Measurements from ENCODE around the gene MLH1. TPM values are rescaled to one million over a fixed set of nuclear protein-coding genes. Genes with fewer than 3 reads are reported as not detected.

The MLH1 gene
- total RNA-seq, 3 donors from 2014 or later (not counting 1 experiment from before 2014, with no cell fraction given) = 26.9 to 42.6 (median 27.3) TPM

- Mint-ChIP-seq H3K4me3 (no peak overlapping the region), H3K4me1 (peaks cover 0 to 11% of the 10 kb centered on the region in 2 donors), H3K9me3 (no peaks in the 10 kb centered on the region), H3K36me3 (peaks cover 33% of the 10 kb centered on the region), H3K27ac (no peak overlapping the region), H3K27me3 (ENCODE audit: low read depth in 2 of 2) (no peaks in the 10 kb centered on the region)
- no peaks in the 10 kb centered on the region for H3K9me3 ChIP-seq (ENCODE audit: control insufficient read depth, insufficient read depth, low read length)
- H3K36me3 ChIP-seq (ENCODE audit: control insufficient read depth, insufficient read depth, low read length) = peaks cover 58% of the 10 kb centered on the region
- H3K27me3 ChIP-seq (ENCODE audit: control insufficient read depth, insufficient read depth, low read length) = no peaks in the 10 kb centered on the region
- intact Hi-C loops (cut with micrococcal nuclease) = no loop called here
- DNase-seq (no peak), ATAC-seq (no peak)
- WGBS (ENCODE audit: insufficient coverage) = 100% methylated on average over 1 of the region's 3 CpGs
- TF ChIP-seq, protein P1, sequence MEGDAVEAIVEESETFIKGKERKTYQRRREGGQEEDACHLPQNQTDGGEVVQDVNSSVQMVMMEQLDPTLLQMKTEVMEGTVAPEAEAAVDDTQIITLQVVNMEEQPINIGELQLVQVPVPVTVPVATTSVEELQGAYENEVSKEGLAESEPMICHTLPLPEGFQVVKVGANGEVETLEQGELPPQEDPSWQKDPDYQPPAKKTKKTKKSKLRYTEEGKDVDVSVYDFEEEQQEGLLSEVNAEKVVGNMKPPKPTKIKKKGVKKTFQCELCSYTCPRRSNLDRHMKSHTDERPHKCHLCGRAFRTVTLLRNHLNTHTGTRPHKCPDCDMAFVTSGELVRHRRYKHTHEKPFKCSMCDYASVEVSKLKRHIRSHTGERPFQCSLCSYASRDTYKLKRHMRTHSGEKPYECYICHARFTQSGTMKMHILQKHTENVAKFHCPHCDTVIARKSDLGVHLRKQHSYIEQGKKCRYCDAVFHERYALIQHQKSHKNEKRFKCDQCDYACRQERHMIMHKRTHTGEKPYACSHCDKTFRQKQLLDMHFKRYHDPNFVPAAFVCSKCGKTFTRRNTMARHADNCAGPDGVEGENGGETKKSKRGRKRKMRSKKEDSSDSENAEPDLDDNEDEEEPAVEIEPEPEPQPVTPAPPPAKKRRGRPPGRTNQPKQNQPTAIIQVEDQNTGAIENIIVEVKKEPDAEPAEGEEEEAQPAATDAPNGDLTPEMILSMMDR (IDR thresholded peaks at IDR 0.05) = no peak
- no peaks in the 10 kb centered on the region for H3K4me1 ChIP-seq (ENCODE audit: control insufficient read depth, insufficient read depth, low read length)
- H3K27ac ChIP-seq (ENCODE audit: low read length) = no peak overlapping the region
- no peak overlapping the region for H3K4me3 ChIP-seq (ENCODE audit: low read length)
Observed at GRCh38 chr3:37037352-37037751, 44.0 kb downstream of the MLH1 start.

GRCh38 chr3:37039161-37039846, 46.0 kb downstream of the MLH1 start:
- H3K9me3 ChIP-seq (ENCODE audit: control insufficient read depth, insufficient read depth, low read length) = no peaks in the 10 kb centered on the region
- Mint-ChIP-seq H3K4me1 (peaks cover 0 to 8% of the 10 kb centered on the region in 2 donors), H3K4me3 (no peak overlapping the region), H3K36me3 (peaks cover 28% of the 10 kb centered on the region), H3K9me3 (no peaks in the 10 kb centered on the region), H3K27ac (no peak overlapping the region), H3K27me3 (ENCODE audit: low read depth in 2 of 2) (no peaks in the 10 kb centered on the region)
- WGBS (ENCODE audit: insufficient coverage) = 100% methylated on average over 1 of the region's 1 CpG
- DNase-seq (no peak), ATAC-seq (no peak)
- H3K27ac ChIP-seq (ENCODE audit: low read length) = no peak overlapping the region
- H3K4me3 ChIP-seq (ENCODE audit: low read length) = no peak overlapping the region
- intact Hi-C loops (cut with micrococcal nuclease) = no loop called here
- peaks cover 48% of the 10 kb centered on the region for H3K36me3 ChIP-seq (ENCODE audit: control insufficient read depth, insufficient read depth, low read length)
- TF ChIP-seq, protein P1 (IDR thresholded peaks at IDR 0.05) = no peak
- H3K4me1 ChIP-seq (ENCODE audit: control insufficient read depth, insufficient read depth, low read length) = no peaks in the 10 kb centered on the region
- H3K27me3 ChIP-seq (ENCODE audit: control insufficient read depth, insufficient read depth, low read length) = no peaks in the 10 kb centered on the region

GRCh38 chr3:37040231-37040630, 46.9 kb downstream of the MLH1 start:
- Mint-ChIP-seq H3K36me3 (peaks cover 21% of the 10 kb centered on the region), H3K4me3 (no peak overlapping the region), H3K4me1 (peaks cover 0 to 8% of the 10 kb centered on the region in 2 donors), H3K9me3 (no peaks in the 10 kb centered on the region), H3K27ac (no peak overlapping the region), H3K27me3 (ENCODE audit: low read depth in 2 of 2) (no peaks in the 10 kb centered on the region)
- no peak overlapping the region for H3K27ac ChIP-seq (ENCODE audit: low read length)
- no peak overlapping the region for H3K4me3 ChIP-seq (ENCODE audit: low read length)
- DNase-seq (no peak), ATAC-seq (no peak)
- no CpG with 5 or more reads among the region's 1 CpG for WGBS (ENCODE audit: insufficient coverage)
- no peaks in the 10 kb centered on the region for H3K9me3 ChIP-seq (ENCODE audit: control insufficient read depth, insufficient read depth, low read length)
- no peaks in the 10 kb centered on the region for H3K4me1 ChIP-seq (ENCODE audit: control insufficient read depth, insufficient read depth, low read length)
- TF ChIP-seq, protein P1 (IDR thresholded peaks at IDR 0.05) = no peak
- H3K27me3 ChIP-seq (ENCODE audit: control insufficient read depth, insufficient read depth, low read length) = no peaks in the 10 kb centered on the region
- H3K36me3 ChIP-seq (ENCODE audit: control insufficient read depth, insufficient read depth, low read length) = peaks cover 42% of the 10 kb centered on the region
- intact Hi-C loops (cut with micrococcal nuclease) = no loop called here
